ENCODE results near the gene RNASEL. TPM values are rescaled to one million over a fixed set of nuclear protein-coding genes. Genes with fewer than 3 reads are reported as not detected.
A peak's percentile ranks its signal among the peaks of the same experiment; 100 is the strongest.

Gene RNASEL
- total and polyA plus RNA-seq, 11 donors, result 1.4 to 6.3 (median 2.7) TPM

- TF ChIP-seq, protein P1, sequence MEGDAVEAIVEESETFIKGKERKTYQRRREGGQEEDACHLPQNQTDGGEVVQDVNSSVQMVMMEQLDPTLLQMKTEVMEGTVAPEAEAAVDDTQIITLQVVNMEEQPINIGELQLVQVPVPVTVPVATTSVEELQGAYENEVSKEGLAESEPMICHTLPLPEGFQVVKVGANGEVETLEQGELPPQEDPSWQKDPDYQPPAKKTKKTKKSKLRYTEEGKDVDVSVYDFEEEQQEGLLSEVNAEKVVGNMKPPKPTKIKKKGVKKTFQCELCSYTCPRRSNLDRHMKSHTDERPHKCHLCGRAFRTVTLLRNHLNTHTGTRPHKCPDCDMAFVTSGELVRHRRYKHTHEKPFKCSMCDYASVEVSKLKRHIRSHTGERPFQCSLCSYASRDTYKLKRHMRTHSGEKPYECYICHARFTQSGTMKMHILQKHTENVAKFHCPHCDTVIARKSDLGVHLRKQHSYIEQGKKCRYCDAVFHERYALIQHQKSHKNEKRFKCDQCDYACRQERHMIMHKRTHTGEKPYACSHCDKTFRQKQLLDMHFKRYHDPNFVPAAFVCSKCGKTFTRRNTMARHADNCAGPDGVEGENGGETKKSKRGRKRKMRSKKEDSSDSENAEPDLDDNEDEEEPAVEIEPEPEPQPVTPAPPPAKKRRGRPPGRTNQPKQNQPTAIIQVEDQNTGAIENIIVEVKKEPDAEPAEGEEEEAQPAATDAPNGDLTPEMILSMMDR (IDR thresholded peaks at IDR 0.05), result no peak
- no peak for TF ChIP-seq POLR2A (IDR thresholded peaks at IDR 0.05)
- 94 to 96% (median 94%) methylated on average over 2 of the region's 2 CpGs for WGBS, 4 donors
Observed at GRCh38 chr1:182580736-182581135, 8.3 kb downstream of the RNASEL start.

GRCh38 chr1:182575540-182576149 is 13.4 kb downstream of the RNASEL start:
- DNase-seq (no peak), ATAC-seq (peak in 1 of 4 donors; percentile 65)
- Histone ChIP-seq H3K27me3 (no peaks in the 10 kb centered on the region), H3K36me3 (peaks cover 0 to 75% (median 58%) of the 10 kb centered on the region in 9 donors), H3K4me1 (peaks cover 0 to 5% (median 0%) of the 10 kb centered on the region in 12 donors), H3K27ac (no peak overlapping the region), H3K4me3 (no peak overlapping the region), H3K9me3 (no peaks in the 10 kb centered on the region)
- TF ChIP-seq POLR2A (IDR thresholded peaks at IDR 0.05), result no peak
- TF ChIP-seq, protein P1 (IDR thresholded peaks at IDR 0.05), result no peak
- intact Hi-C loops (cut with DNase I), result no loop called here
- WGBS, 4 donors, result 64 to 76% (median 74%) methylated on average over 3 of the region's 3 CpGs

More at GRCh38 chr1:182580736-182581135, 8.3 kb downstream of the RNASEL start:
- H3K27me3 ChIP-seq, result no peaks in the 10 kb centered on the region
- H3K4me3 ChIP-seq, result no peak overlapping the region
- no peak overlapping the region for H3K27ac ChIP-seq
- DNase-seq, result no peak
- ATAC-seq, result no peak
- peaks cover 0 to 23% (median 4%) of the 10 kb centered on the region in 12 donors for H3K4me1 ChIP-seq
- no peaks in the 10 kb centered on the region for H3K9me3 ChIP-seq
- intact Hi-C loops (cut with DNase I), result loop anchor here in 2 of 10 donors (10.0 kb wide), 3 partner anchors 126 to 496 kb away; partner anchors contain the start of gene RGSL1 (in 1 of the 2)
- H3K36me3 ChIP-seq, result peaks cover 0 to 72% (median 70%) of the 10 kb centered on the region in 9 donors

DNA sequence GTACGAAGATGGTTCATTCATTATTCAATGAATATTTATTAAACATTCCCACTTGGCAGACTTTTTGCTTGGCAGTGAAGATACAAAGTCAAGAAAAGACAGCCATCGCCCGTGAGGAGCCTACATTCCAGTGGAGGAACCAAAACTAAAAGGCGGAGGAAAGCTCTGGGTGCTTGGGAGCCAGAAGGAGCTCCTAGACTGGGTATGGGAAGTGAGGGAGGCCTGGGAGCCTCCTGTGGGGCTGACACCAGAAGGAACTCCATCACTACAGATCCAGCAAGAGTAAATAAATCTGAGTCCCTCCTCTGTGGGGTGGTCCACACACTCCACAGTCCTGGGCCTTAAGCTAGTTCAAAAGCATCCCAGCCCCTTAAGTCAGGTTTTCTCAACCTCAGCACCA is 14.9 kb downstream of the RNASEL start:
- H3K4me3 ChIP-seq, result no peak overlapping the region
- ATAC-seq, result no peak
- no peaks in the 10 kb centered on the region for H3K27me3 ChIP-seq
- H3K36me3 ChIP-seq, result peaks cover 0 to 60% (median 43%) of the 10 kb centered on the region in 9 donors
- TF ChIP-seq POLR2A (IDR thresholded peaks at IDR 0.05), result no peak
- TF ChIP-seq, protein P1 (IDR thresholded peaks at IDR 0.05), result no peak
- no peak overlapping the region for H3K27ac ChIP-seq
- H3K4me1 ChIP-seq, result peaks cover 0 to 5% (median 0%) of the 10 kb centered on the region in 12 donors
- H3K9me3 ChIP-seq, result no peaks in the 10 kb centered on the region
- intact Hi-C loops (cut with DNase I), result no loop called here
- 94 to 98% (median 95%) methylated on average over 4 of the region's 4 CpGs for WGBS, 4 donors
- DNase-seq, result no peak

DNA sequence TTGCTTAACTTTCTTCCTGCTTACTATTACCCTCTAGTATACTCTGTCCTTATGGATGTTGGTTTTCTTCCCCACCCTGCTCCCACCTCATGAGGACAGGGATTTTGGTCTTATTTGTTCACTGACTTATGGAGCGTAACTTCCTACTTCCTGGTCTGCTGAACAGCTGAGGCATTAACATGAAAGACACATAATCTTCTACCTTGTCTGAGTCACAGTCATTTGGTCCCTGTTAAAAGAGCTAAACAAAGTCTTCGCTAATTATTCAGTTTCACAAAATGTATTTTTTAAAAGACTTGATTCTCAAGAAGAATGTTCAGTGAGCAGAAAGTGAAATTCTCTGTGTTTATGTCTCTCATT is 18.5 kb downstream of the RNASEL start:
- ATAC-seq (no peak), DNase-seq (no peak)
- 74 to 97% (median 94%) methylated on average over 2 of the region's 2 CpGs for WGBS, 4 donors
- peaks cover 0 to 10% (median 0%) of the 10 kb centered on the region in 12 donors for H3K9me3 ChIP-seq
- H3K4me1 ChIP-seq, result no peaks in the 10 kb centered on the region
- H3K4me3 ChIP-seq, result no peak overlapping the region
- TF ChIP-seq, protein P1 (IDR thresholded peaks at IDR 0.05), result no peak
- TF ChIP-seq POLR2A (IDR thresholded peaks at IDR 0.05), result no peak
- intact Hi-C loops (cut with DNase I), result no loop called here
- peaks cover 0 to 30% (median 16%) of the 10 kb centered on the region in 9 donors for H3K36me3 ChIP-seq
- no peaks in the 10 kb centered on the region for H3K27me3 ChIP-seq
- H3K27ac ChIP-seq, result no peak overlapping the region
